Thymus (tissue), 11 donors: ENCODE results near the gene CLDN3. TPM values are rescaled to one million over a fixed set of nuclear protein-coding genes. Genes with fewer than 3 reads are reported as not detected.

Experiments used
- DNase-seq, 9 donors: peaks; one replicate each; pipeline ENCODE4 v3.0.0-alpha.2; 2013; ENCODE audit warnings: low spot score in 9 of 9, low read depth in 6 of 9, missing footprints in 1 of 9
- H3K27ac ChIP-seq, 2 donors: one replicate each; pipeline ENCODE4 v1.5.1; 2013; ENCODE audit warnings: control low read depth in 1 of 2, low read depth in 1 of 2, low read length in 1 of 2, mild to moderate bottlenecking in 1 of 2, moderate library complexity in 1 of 2
- H3K27me3 ChIP-seq, 2 donors: one replicate each; pipeline ENCODE4 v1.5.1; 2013; ENCODE audit warnings: low read length in 1 of 2; ENCODE audit not compliant: control insufficient read depth in 2 of 2, insufficient read depth in 1 of 2
- H3K36me3 ChIP-seq, 2 donors: one replicate each; pipeline ENCODE4 v1.5.1; 2013; ENCODE audit warnings: low read length in 1 of 2, mild to moderate bottlenecking in 1 of 2, moderate library complexity in 1 of 2; ENCODE audit not compliant: control insufficient read depth in 2 of 2, insufficient read depth in 2 of 2
- H3K4me1 ChIP-seq, 2 donors: one replicate each; pipeline ENCODE4 v1.5.1; 2013; ENCODE audit warnings: low read length in 2 of 2; ENCODE audit not compliant: control insufficient read depth in 2 of 2, insufficient read depth in 2 of 2
- H3K4me3 ChIP-seq, 2 donors: one replicate each; pipeline ENCODE4 v1.5.1; 2013; ENCODE audit warnings: low read length in 2 of 2, control low read depth in 1 of 2, mild to moderate bottlenecking in 1 of 2
- H3K9me3 ChIP-seq, 2 donors: one replicate each; pipeline ENCODE4 v1.5.1; 2013; ENCODE audit warnings: low read length in 1 of 2, mild to moderate bottlenecking in 1 of 2; ENCODE audit not compliant: control insufficient read depth in 2 of 2, insufficient read depth in 1 of 2
- WGBS: extraction: QIAGEN DNeasy Blood & Tissue Kit; methylation state at CpG from one replicate; pipeline ENCODE4 v1.1.7; 2013; 5-methylcytosine and 5-hydroxymethylcytosine counted together
- polyA plus RNA-seq: library from polyadenylated mRNA; stranded (reverse); fragments of 200-250 nt; gene quantifications from one replicate; pipeline ENCODE4 v1.2.3, GENCODE V29; 2013
- total RNA-seq: library from RNA; stranded (reverse); fragments of 120-200 nt; gene quantifications from one replicate; pipeline ENCODE4 v1.2.4, GENCODE V29; 2013
- donor health status: healthy.

CLDN3 gene
- total and polyA plus RNA-seq, 2 donors = 6.0 to 20.9 TPM

DNA sequence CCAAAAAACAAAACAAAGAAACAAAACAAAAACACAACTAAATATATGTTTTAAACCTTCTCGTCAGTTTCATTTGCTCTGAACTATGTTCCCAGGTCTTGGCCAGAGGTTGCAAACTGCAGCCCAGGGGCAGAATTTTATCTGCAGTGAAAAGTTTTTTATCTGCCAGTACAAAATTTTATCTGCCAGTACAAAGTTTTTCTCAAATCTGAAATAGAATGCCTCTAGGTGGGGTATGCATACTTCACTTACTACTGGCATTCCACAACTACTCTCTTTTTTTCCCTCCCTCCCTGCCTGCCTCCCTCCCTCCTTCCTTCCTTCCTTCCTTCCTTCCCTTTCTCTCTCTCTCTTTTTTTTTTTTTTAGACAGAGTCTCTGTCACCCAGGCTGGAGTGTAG, 9.4 kb upstream of the CLDN3 start:
- H3K4me1 ChIP-seq = no peaks in the 10 kb centered on the region
- no peak for DNase-seq
- no peak overlapping the region for H3K27ac ChIP-seq
- H3K4me3 ChIP-seq = no peak overlapping the region
- H3K36me3 ChIP-seq = no peaks in the 10 kb centered on the region
- H3K9me3 ChIP-seq = no peaks in the 10 kb centered on the region
- no peaks in the 10 kb centered on the region for H3K27me3 ChIP-seq
- 100% methylated on average over 1 of the region's 1 CpG for WGBS

DNA sequence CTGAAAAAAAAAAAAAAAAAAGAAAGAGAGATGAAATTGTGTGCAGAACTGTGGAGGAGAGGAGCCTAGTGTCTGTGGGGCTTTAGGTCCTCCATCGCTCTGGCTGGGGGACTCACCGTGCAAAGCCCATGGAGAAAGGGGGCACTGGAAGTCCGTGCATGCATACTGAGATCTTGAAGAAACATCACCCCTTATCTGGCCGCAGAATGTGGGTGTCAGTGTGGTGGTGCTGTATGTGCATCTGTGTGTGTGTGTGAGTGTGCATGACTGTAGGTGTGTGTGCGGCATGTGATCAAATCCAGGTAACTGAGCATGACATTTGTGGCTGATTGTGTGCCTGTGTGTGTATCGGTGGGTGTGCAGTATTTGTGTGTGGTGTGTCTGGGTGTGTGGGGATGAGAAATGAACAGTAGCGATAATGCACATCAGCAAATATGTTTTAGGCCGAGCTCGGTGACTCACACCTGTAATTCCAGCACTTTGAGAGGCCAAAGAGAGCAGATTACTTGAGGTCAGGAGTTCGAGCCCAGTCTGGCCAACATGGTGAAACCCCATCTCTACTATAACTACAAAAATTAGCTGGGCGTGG, 8.8 kb upstream of the CLDN3 start:
- no peak for DNase-seq
- Histone ChIP-seq H3K36me3 (no peaks in the 10 kb centered on the region), H3K9me3 (no peaks in the 10 kb centered on the region), H3K4me1 (no peaks in the 10 kb centered on the region), H3K27ac (no peak overlapping the region), H3K4me3 (no peak overlapping the region), H3K27me3 (no peaks in the 10 kb centered on the region)
- 94% methylated on average over 11 of the region's 11 CpGs for WGBS

DNA sequence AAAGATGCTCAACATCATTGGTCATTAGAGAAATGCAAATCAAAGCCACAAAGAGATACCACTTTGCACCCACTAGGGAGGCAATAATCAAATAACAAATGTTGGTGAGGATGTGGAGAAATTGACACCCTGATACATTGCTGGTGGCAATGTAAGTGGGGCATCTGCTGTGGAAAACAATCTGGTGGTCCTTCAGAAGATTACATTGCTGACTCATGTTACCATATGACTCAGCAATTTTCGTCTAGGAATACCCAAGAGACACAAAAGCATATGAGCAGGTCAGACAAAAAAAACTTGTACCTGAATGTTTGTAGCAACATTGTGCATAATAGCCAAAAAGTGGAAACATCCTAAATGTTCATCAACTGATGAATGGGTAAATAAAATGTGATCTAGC, 4.9 kb upstream of the CLDN3 start:
- no peak for DNase-seq
- no peak overlapping the region for H3K4me3 ChIP-seq
- 3% methylated on average over 1 of the region's 1 CpG for WGBS
- peaks cover 15 to 24% of the 10 kb centered on the region in 2 donors for H3K27me3 ChIP-seq
- H3K36me3 ChIP-seq = no peaks in the 10 kb centered on the region
- H3K4me1 ChIP-seq = peaks cover 6 to 9% of the 10 kb centered on the region in 2 donors
- no peak overlapping the region for H3K27ac ChIP-seq
- peaks cover 0 to 4% of the 10 kb centered on the region in 2 donors for H3K9me3 ChIP-seq

DNA sequence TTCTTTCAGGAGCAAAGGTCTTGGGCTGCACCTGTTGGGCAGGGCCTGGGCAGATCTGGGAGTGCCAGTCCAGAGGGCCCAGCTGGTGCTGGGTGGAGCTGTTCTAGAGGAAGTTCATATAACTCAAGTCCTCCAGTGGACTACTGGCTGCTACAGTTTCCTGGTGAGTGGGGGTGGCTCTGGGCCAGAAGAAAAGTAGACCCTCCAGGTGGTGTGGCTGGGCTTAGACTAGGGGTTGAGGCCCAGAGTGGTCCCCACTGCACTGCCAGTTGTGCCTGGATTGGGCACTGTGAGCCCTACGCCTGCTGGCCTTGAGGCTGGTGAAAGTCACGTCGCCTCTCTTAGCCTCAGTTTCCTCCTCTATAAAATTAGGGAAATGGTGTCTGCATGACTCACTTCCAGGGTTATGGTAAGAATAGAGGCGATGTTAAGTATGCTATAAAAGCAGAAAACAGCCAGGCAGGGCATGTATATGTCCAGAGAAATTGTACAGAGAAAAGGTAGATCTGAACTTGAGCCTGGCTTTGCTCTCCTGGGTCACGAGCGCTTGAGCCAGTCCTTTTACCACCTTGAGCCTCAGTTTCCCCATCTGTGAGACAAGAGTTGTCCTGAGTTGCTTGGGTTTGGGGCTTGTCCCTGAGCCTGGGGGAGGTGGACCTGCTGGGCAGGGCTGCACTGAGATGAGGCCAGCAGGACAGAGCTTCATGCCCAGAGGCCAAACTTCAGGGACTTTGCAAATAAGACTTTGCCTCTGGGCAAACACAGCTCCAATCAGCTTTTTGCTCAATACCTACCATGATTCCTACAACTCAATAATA, 3.8 kb upstream of the CLDN3 start:
- Histone ChIP-seq H3K4me1 (peaks cover 6 to 9% of the 10 kb centered on the region in 2 donors), H3K36me3 (no peaks in the 10 kb centered on the region), H3K27ac (no peak overlapping the region), H3K4me3 (no peak overlapping the region), H3K9me3 (peaks cover 0 to 4% of the 10 kb centered on the region in 2 donors), H3K27me3 (peaks cover 25 to 34% of the 10 kb centered on the region in 2 donors)
- WGBS = 95% methylated on average over 6 of the region's 6 CpGs
- DNase-seq = no peak

DNA sequence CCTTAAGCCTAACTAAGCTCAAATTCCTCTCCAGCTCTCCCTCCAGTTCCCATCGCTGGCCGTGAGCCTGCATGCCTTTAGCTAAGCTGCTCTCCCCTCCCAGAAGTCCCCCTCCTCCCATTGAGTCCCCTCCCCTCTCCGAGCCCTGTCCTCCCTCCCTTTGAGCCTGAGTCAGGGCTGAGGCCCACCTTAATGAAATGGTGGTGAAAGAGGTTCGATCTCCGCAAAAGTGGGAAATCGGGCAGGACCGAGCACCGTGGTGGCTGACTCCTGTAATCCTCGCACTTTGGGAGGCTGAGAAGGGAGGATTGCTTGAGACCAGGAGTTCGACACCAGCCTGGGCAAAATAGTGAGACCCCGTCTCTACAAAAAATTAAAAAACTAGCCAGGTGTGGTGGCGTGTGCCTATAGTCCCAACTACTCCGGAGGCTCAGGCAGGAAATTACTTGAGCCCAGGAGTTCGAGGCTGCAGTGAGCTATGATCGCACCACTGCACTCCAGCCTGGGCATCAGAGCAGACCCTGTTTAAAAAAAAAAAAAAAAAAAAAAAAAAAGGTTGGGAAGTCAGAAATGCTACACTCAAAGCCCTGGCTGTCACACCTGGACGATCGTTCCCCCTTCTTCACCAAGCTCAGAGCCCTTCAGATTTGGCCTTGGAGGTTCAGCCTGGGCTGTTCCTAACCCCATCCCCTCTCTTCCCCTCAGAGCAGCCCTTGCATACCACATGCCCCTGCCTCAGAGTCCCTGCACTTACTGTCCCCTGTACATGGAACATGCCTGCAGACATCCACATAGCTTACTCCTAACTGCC, 995 bp upstream of the CLDN3 start:
- H3K27me3 ChIP-seq = peaks cover 36 to 56% of the 10 kb centered on the region in 2 donors
- peaks cover 6 to 9% of the 10 kb centered on the region in 2 donors for H3K4me1 ChIP-seq
- no peaks in the 10 kb centered on the region for H3K36me3 ChIP-seq
- H3K4me3 ChIP-seq = peak overlapping the region in 1 of 2 donors; percentile 38
- peaks cover 1 to 4% of the 10 kb centered on the region in 2 donors for H3K9me3 ChIP-seq
- H3K27ac ChIP-seq = no peak overlapping the region
- 60% methylated on average over 17 of the region's 17 CpGs for WGBS
- no peak for DNase-seq

DNA sequence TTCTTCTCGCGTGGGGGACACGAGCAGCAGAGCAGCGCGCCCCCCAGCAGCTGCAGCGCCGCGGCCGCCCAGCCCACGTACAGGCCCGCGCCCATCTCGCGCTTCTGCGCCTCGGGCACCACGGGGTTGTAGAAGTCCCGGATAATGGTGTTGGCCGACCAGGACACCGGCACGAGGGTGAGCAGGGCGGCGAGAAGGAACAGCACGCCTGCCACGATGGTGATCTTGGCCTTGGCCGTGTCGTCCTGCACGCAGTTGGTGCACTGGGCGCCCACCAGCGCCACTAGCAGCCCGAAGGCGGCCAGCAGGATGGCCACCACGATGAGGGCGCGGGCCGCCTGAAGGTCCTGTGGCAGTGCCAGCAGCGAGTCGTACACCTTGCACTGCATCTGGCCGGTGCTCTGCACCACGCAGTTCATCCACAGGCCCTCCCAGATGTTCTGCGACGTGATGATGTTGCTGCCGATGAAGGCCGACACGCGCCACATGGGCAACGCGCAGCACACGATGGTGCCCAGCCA, 529 bp downstream of the CLDN3 start:
- Histone ChIP-seq H3K4me3 (no peak overlapping the region), H3K27ac (no peak overlapping the region)

DNA sequence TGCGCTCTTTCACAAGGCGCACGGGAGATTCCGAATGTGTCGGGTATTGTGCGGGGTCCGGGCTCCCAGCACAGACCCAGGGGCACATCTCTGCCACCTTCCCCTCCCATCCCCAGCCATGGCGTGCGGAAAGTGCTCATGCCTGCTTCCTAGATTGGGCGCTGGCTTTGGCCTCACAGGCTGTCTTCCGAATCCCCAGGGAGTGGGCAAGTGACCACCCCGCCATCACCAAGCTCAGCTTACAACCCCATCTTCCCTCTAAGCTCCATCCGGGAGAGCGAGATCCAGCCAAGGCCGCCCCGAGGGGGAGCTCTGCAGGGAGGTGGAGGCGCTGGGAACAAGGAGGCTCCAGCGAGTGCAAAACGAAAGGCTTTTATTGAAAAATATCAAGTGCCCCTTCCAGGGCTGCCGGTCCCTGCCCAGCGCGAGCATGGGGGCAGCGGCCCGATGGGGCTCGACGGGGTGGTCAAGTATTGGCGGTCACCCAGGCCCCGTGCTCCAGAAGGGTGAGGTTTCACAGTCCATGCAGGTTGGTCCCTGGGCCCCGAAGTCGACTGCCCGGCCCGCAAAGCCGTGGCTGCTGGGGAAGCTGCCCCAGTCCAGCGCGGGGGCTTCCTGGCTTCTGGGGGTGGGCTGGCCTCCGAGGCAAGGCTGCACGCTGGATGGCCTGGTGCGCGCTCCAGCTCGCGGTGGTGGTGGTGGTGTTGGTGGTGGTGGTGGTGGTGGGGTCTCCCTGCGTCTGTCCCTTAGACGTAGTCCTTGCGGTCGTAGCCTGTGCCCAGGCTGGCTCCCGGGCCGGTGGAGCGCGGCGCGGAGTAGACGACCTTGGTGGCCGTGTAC, 1.2 kb downstream of the CLDN3 start:
- no peak overlapping the region for H3K27ac ChIP-seq
- peaks cover 1 to 4% of the 10 kb centered on the region in 2 donors for H3K9me3 ChIP-seq
- WGBS = 40% methylated on average over 53 of the region's 53 CpGs
- no peak for DNase-seq
- peaks cover 6 to 9% of the 10 kb centered on the region in 2 donors for H3K4me1 ChIP-seq
- H3K27me3 ChIP-seq = peaks cover 36 to 56% of the 10 kb centered on the region in 2 donors
- H3K36me3 ChIP-seq = no peaks in the 10 kb centered on the region
- no peak overlapping the region for H3K4me3 ChIP-seq

More for the DNA sequence above, 529 bp downstream of the CLDN3 start:
- peaks cover 36 to 56% of the 10 kb centered on the region in 2 donors for H3K27me3 ChIP-seq
- WGBS = 28% methylated on average over 49 of the region's 49 CpGs
- H3K9me3 ChIP-seq = peaks cover 1 to 4% of the 10 kb centered on the region in 2 donors
- H3K4me1 ChIP-seq = peaks cover 6 to 9% of the 10 kb centered on the region in 2 donors
- no peak for DNase-seq
- H3K36me3 ChIP-seq = no peaks in the 10 kb centered on the region

DNA sequence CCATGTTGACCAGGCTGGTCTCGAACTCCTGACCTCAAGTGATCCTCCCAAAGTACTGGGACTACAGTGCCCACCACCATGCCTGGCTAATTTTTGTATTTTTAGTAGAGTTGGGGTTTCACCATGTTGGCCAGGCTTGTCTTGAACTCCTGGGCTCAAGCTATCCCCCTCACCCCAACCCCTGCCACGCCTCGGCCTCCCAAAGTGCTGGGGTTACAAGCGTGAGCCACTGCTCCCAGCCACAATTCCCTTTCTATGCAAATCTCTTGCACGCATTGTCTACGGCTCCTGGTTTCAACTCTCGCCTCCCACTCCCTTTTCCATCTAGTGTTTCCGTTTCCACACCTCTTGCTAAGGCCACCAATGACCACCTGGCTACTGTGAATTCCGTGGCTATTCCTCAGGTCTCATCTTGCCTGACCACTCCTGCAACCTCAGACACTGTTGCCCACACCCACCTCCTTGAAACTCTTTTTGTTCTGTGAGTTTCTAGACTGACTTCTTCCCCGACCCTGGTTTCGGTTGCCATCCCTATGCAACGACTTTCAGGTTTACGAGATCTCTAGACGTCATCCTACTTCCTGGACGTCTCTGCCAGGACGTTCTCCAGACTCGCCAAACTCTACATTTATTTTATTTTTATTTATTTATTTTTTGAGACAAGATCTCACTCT, 3.4 kb downstream of the CLDN3 start:
- no peak overlapping the region for H3K4me3 ChIP-seq
- peaks cover 6 to 9% of the 10 kb centered on the region in 2 donors for H3K4me1 ChIP-seq
- WGBS = 85% methylated on average over 17 of the region's 17 CpGs
- H3K27ac ChIP-seq = no peak overlapping the region
- no peak for DNase-seq
- peaks cover 1 to 4% of the 10 kb centered on the region in 2 donors for H3K9me3 ChIP-seq
- H3K27me3 ChIP-seq = peaks cover 36 to 52% of the 10 kb centered on the region in 2 donors
- no peaks in the 10 kb centered on the region for H3K36me3 ChIP-seq
